ENCODE data around the gene MYO1B. TPM values are rescaled to one million over a fixed set of nuclear protein-coding genes. Genes with fewer than 3 reads are reported as not detected.

Gene MYO1B
- 51.0 TPM for total RNA-seq (ENCODE audit: insufficient read depth, low replicate concordance)

- DNase-seq (ENCODE audit: low spot score): peak; percentile 42
Measured at GRCh38 chr2:191245046-191245868, at the start of gene MYO1B. Gene MYO1B, plus strand, starts transcription at chr2:191245404. Its CDS starts 31,492 bp downstream, at chr2:191276896.

- no peak for DNase-seq (ENCODE audit: low spot score)
Measured at GRCh38 chr2:191197096-191197495, 48.1 kb upstream of the MYO1B start.

- DNase-seq (ENCODE audit: low spot score): no peak
Measured at GRCh38 chr2:191198271-191198670, 46.9 kb upstream of the MYO1B start.

GRCh38 chr2:191199929-191200512 is 45.2 kb upstream of the MYO1B start:
- DNase-seq (ENCODE audit: low spot score): no peak

GRCh38 chr2:191200910-191201309 is 44.3 kb upstream of the MYO1B start:
- DNase-seq (ENCODE audit: low spot score): no peak

GRCh38 chr2:191202209-191202721 is 42.9 kb upstream of the MYO1B start:
- DNase-seq (ENCODE audit: low spot score): peak; percentile 65

GRCh38 chr2:191202881-191203397 is 42.3 kb upstream of the MYO1B start:
- no peak for DNase-seq (ENCODE audit: low spot score)

GRCh38 chr2:191204433-191204832 is 40.8 kb upstream of the MYO1B start:
- DNase-seq (ENCODE audit: low spot score): no peak

- DNase-seq (ENCODE audit: low spot score): no peak
Measured at GRCh38 chr2:191206613-191207471, 38.4 kb upstream of the MYO1B start.

GRCh38 chr2:191209340-191209739 is 35.9 kb upstream of the MYO1B start:
- DNase-seq (ENCODE audit: low spot score): no peak

- no peak for DNase-seq (ENCODE audit: low spot score)
Measured at GRCh38 chr2:191212119-191212518, 33.1 kb upstream of the MYO1B start.

GRCh38 chr2:191213333-191213732 is 31.9 kb upstream of the MYO1B start:
- DNase-seq (ENCODE audit: low spot score): no peak

GRCh38 chr2:191215230-191215629 is 30.0 kb upstream of the MYO1B start:
- no peak for DNase-seq (ENCODE audit: low spot score)

GRCh38 chr2:191215666-191216065 is 29.5 kb upstream of the MYO1B start:
- DNase-seq (ENCODE audit: low spot score): no peak

GRCh38 chr2:191217580-191217979 is 27.6 kb upstream of the MYO1B start:
- no peak for DNase-seq (ENCODE audit: low spot score)

- DNase-seq (ENCODE audit: low spot score): peak; percentile 63
Measured at GRCh38 chr2:191218292-191218898, 26.8 kb upstream of the MYO1B start.

- no peak for DNase-seq (ENCODE audit: low spot score)
Measured at GRCh38 chr2:191220671-191221070, 24.5 kb upstream of the MYO1B start.

- DNase-seq (ENCODE audit: low spot score): peak; percentile 22
Measured at GRCh38 chr2:191221666-191222065, 23.5 kb upstream of the MYO1B start.

- DNase-seq (ENCODE audit: low spot score): no peak
Measured at GRCh38 chr2:191222507-191222906, 22.7 kb upstream of the MYO1B start.

- DNase-seq (ENCODE audit: low spot score): no peak
Measured at GRCh38 chr2:191222952-191223351, 22.3 kb upstream of the MYO1B start.

- no peak for DNase-seq (ENCODE audit: low spot score)
Measured at GRCh38 chr2:191225126-191225525, 20.1 kb upstream of the MYO1B start.

Data from umbilical cord (tissue), 2 donors.